H1 (cell line): Measurements from ENCODE around the gene CEP85L. TPM values are rescaled to one million over a fixed set of nuclear protein-coding genes. Genes with fewer than 3 reads are reported as not detected.

Experiments
- ATF3 ChIP-seq: IDR thresholded peaks from 2 replicates; pipeline ENCODE4 v1.6.1; 2011; ENCODE audit warnings: low read depth, mild to moderate bottlenecking, low read length; ENCODE audit not compliant: insufficient read depth
- FOSL1 ChIP-seq: IDR thresholded peaks from 2 replicates; pipeline ENCODE4 v1.6.1; 2011; ENCODE audit warnings: mild to moderate bottlenecking, low read depth, low read length, moderate library complexity; ENCODE audit not compliant: insufficient read depth
- KDM1A ChIP-seq: fragments of 200-600, 300-600 bp; sonication (generic); IDR thresholded peaks from 2 replicates; pipeline ENCODE4 v1.7.1; 2016; ENCODE audit warnings: mild to moderate bottlenecking, low read length, borderline replicate concordance
- POLR2A ChIP-seq, 2 experiments: IDR thresholded peaks; 1 replicate in 1 of 2; 2 replicates in 1 of 2; pipeline ENCODE4 v1.6.1; 2011; ENCODE audit warnings: low read depth in 2 of 2, low read length in 2 of 2, mild to moderate bottlenecking in 2 of 2; ENCODE audit errors: control extremely low read depth in 1 of 2
- RAD21 ChIP-seq, 2 experiments: IDR thresholded peaks in 1 of 2; conservative IDR thresholded peaks in 1 of 2; 2 replicates each; pipeline ENCODE4 v1.6.1; 2011; ENCODE audit warnings: low read depth in 2 of 2, low read length in 2 of 2, improper control_type of control experiment in 1 of 2, inconsistent platforms in 1 of 2, mild to moderate bottlenecking in 1 of 2, moderate library complexity in 1 of 2
- RFX5 ChIP-seq: IDR thresholded peaks from 2 replicates; pipeline ENCODE4 v1.6.1; 2011; ENCODE audit warnings: low read depth, low read length, improper control_type of control experiment, borderline replicate concordance
- SRF ChIP-seq: IDR thresholded peaks from 2 replicates; pipeline ENCODE4 v1.6.1; 2011; ENCODE audit warnings: mild to moderate bottlenecking, low read depth, low read length, moderate library complexity
- TBP ChIP-seq: IDR thresholded peaks from 2 replicates; pipeline ENCODE4 v1.6.1; 2011; ENCODE audit warnings: low read depth, low read length, improper control_type of control experiment
- polyA plus RNA-seq, 7 experiments: library from polyadenylated mRNA; depleted of rRNA in 3 of 7; stranded (reverse) in 5 of 7; unstranded in 2 of 7; fragments of >200 nt in 5 of 7; fragments of 200-250 nt in 2 of 7; gene quantifications; 1 replicate in 5 of 7; 2 replicates in 1 of 7; 4 replicates in 1 of 7; pipeline versions ENCODE4 v1.2.1 to v1.2.3, GENCODE V29; 2011 to 2013; ENCODE audit warnings: missing spikeins in 2 of 7, mixed read lengths in 2 of 7
- total RNA-seq: library from RNA; stranded (reverse); fragmentation: NEBNext Ultra II Directional; extraction: Animal tissue kit (Norgen Biotek cat#: 25700); gene quantifications from 2 replicates; pipeline ENCODE4 v1.2.1, GENCODE V29; 2021

Gene CEP85L
- total and polyA plus RNA-seq, 2 of the 8 experiments (the other 6 are each of a cell fraction or from before 2014, with no cell fraction given), result 3.2 to 27.6 TPM

GRCh38 chr6:118679327-118679901 is 28.0 kb upstream of the CEP85L start (continued):
- TF ChIP-seq SRF, result no peak
- no peak for TF ChIP-seq ATF3
- TF ChIP-seq POLR2A (IDR thresholded peaks at IDR 0.05; ENCODE audit: control extremely low read depth in 1 of 2, low read depth in 2 of 2, low read length in 2 of 2), result no peak
- TF ChIP-seq FOSL1, result no peak
- no peak for TF ChIP-seq RAD21 (IDR thresholded peaks at IDR 0.05 in 1 of 2, conservative IDR thresholded peaks at IDR 0.05 in 1 of 2; ENCODE audit: low read depth in 2 of 2, low read length in 2 of 2)
- no peak for TF ChIP-seq TBP
- no peak for TF ChIP-seq KDM1A
- TF ChIP-seq RFX5, result no peak
